Lower leg skin (tissue), 3 donors: ENCODE results near the gene PRPS1.

Source experiments
- CTCF ChIP-seq, 3 donors: fragments of 450-650 bp; IDR thresholded peaks; one replicate each; pipeline ENCODE4 v1.5.1; 2016; ENCODE audit warnings: antibody characterized with exemption in 3 of 3, mild to moderate bottlenecking in 3 of 3, moderate library complexity in 2 of 3
- POLR2A ChIP-seq, 2 donors: fragments of 450-650 bp; IDR thresholded peaks; one replicate each; pipeline ENCODE4 v1.6.1; 2016 to 2017; ENCODE audit warnings: antibody characterized with exemption in 2 of 2, mild to moderate bottlenecking in 1 of 2, moderate library complexity in 1 of 2

- TF ChIP-seq CTCF (IDR thresholded peaks at IDR 0.05) (no peak), POLR2A (IDR thresholded peaks at IDR 0.05) (no peak)
These were observed 28.9 kb upstream of the PRPS1 start for GRCh38 chrX:107599450-107599861.
